NB4 (cell line): ENCODE measurements around the gene COPS4.

Experiments
- CTCF ChIP-seq: IDR thresholded peaks from one replicate; pipeline ENCODE4 v1.5.1; 2012; ENCODE audit warnings: low read depth, low read length
- MAX ChIP-seq: IDR thresholded peaks from 2 replicates; pipeline ENCODE4 v1.6.1; 2011; ENCODE audit warnings: low read depth, low read length
- POLR2A ChIP-seq: IDR thresholded peaks from 2 replicates; pipeline ENCODE4 v1.6.1; 2011; ENCODE audit warnings: mild to moderate bottlenecking; ENCODE audit not compliant: insufficient read length; ENCODE audit errors: extremely low read depth

DNA sequence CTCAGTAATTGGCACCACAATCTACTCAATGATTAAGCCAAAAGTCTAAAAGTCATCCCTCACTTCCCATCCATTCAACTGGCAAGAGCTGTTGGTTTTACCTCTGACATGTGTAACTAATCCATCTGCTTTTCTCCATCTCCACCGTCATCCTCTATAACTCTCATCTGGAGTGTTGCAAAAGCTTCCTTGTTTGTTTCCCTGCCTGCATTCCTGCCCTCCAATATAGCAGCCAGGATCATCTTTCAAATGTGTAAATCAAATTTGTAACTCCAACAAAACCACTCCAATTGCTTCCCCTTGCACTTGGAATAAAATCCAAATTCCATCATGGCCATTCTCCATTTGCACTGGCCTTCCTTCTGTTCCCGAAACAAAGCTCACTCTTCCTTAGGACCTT, 83.9 kb downstream of the COPS4 start:
- TF ChIP-seq CTCF (no peak), POLR2A (no peak), MAX (no peak)
